Tibial nerve (tissue), 4 donors: ENCODE results near the gene SLC27A3. TPM values are rescaled to one million over a fixed set of nuclear protein-coding genes. Genes with fewer than 3 reads are reported as not detected.

ENCODE experiments used
- DNase-seq, 2 donors: peaks; one replicate each; pipeline ENCODE4 v3.0.0-alpha.2; 2019; ENCODE audit warnings: low spot score in 2 of 2
- H3K27ac ChIP-seq, 4 donors: fragments of 200-600 bp; sonication (generic) in 3 of 4; one replicate each; pipeline ENCODE4 v1.5.1; 2017 to 2019; ENCODE audit warnings: mild to moderate bottlenecking in 1 of 4
- H3K27me3 ChIP-seq, 2 donors: fragments of 200-600 bp; sonication (generic) in 1 of 2; one replicate each; pipeline versions ENCODE4 v1.5.1 to v1.6.0; 2017 to 2019
- H3K36me3 ChIP-seq, 3 donors: fragments of 200-600 bp; sonication (generic); one replicate each; pipeline ENCODE4 v1.5.1; 2018 to 2019
- H3K4me1 ChIP-seq, 4 donors: fragments of 200-600 bp; sonication (generic) in 3 of 4; one replicate each; pipeline ENCODE4 v1.5.1; 2017 to 2019
- H3K4me3 ChIP-seq, 4 donors: fragments of 200-600 bp; sonication (generic) in 3 of 4; one replicate each; pipeline ENCODE4 v1.5.1; 2017 to 2019; ENCODE audit warnings: mild to moderate bottlenecking in 1 of 4, moderate library complexity in 1 of 4
- H3K9me3 ChIP-seq, 4 donors: fragments of 200-600 bp; sonication (generic) in 3 of 4; one replicate each; pipeline ENCODE4 v1.5.1; 2017 to 2019
- CTCF ChIP-seq, 5 experiments: fragments of 200-600 bp in 3 of 5; fragments of 450-650 bp in 2 of 5; sonication (generic) in 3 of 5; IDR thresholded peaks; one replicate each; pipeline ENCODE4 v1.5.1; 2016 to 2019; ENCODE audit warnings: antibody characterized with exemption in 5 of 5, mild to moderate bottlenecking in 3 of 5, moderate library complexity in 2 of 5
- EP300 ChIP-seq, 2 donors: sonication (generic); formaldehyde crosslinking; IDR thresholded peaks; one replicate each; pipeline ENCODE4 v1.6.1; 2017; ENCODE audit warnings: antibody characterized with exemption in 2 of 2, mild to moderate bottlenecking in 1 of 2
- POLR2A ChIP-seq, 2 donors: fragments of 450-650 bp; IDR thresholded peaks; one replicate each; pipeline ENCODE4 v1.6.1; 2017; ENCODE audit warnings: antibody characterized with exemption in 2 of 2, mild to moderate bottlenecking in 2 of 2, moderate library complexity in 2 of 2
- WGBS, 2 donors: methylation state at CpG; one replicate each; pipeline ENCODE4 v1.1.5; 2018; 5-methylcytosine and 5-hydroxymethylcytosine counted together
- total RNA-seq, 4 donors: library from RNA; depleted of rRNA; stranded (reverse); fragments of >200 nt; gene quantifications; one replicate each; pipeline ENCODE4 v1.1.0, GENCODE V29; 2016

The SLC27A3 gene
- 10 to 100 TPM; 38.5 to 89.4 (median 59.2) TPM for total RNA-seq

- H3K36me3 ChIP-seq, result peaks cover 0 to 58% (median 0%) of the 10 kb centered on the region in 3 donors
- peak; percentile 69 to 79 for DNase-seq
- H3K4me1 ChIP-seq, result peaks cover 0 to 69% (median 29%) of the 10 kb centered on the region in 4 donors
- H3K27me3 ChIP-seq, result no peaks in the 10 kb centered on the region
- WGBS, 2 donors, result 0 to 3% methylated on average over 19 to 28 of the region's 35 CpGs
- peak within 1 kb of the TSS; percentile 35 to 89 (median 86) for H3K27ac ChIP-seq
- H3K9me3 ChIP-seq, result no peaks in the 10 kb centered on the region
- TF ChIP-seq CTCF (IDR thresholded peaks at IDR 0.05) (no peak), EP300 (IDR thresholded peaks at IDR 0.05) (peak in 1 of 2 donors; percentile 60), POLR2A (IDR thresholded peaks at IDR 0.05) (peak in 1 of 2 donors; percentile 17)
- peak within 1 kb of the TSS; percentile 65 to 96 (median 86) for H3K4me3 ChIP-seq
These were observed at the start of gene SLC27A3 for GRCh38 chr1:153774780-153775457. Gene SLC27A3 (plus strand): TSS chr1:153775407. CDS start chr1:153775498, 91 bp downstream.

GRCh38 chr1:153727463-153728304, 47.5 kb upstream of the SLC27A3 start, which contains the start of gene INTS3:
Gene INTS3 (plus strand): TSS chr1:153728050. CDS start chr1:153728635, 585 bp downstream.
- peak; percentile 98 to 99 for DNase-seq
- no peaks in the 10 kb centered on the region for H3K9me3 ChIP-seq
- no peaks in the 10 kb centered on the region for H3K36me3 ChIP-seq
- H3K4me3 ChIP-seq, result peak within 1 kb of the TSS; percentile 63 to 95 (median 82)
- no peaks in the 10 kb centered on the region for H3K27me3 ChIP-seq
- H3K4me1 ChIP-seq, result peaks cover 0 to 34% (median 10%) of the 10 kb centered on the region in 4 donors
- TF ChIP-seq CTCF (IDR thresholded peaks at IDR 0.05) (peak in 2 of 5 experiments; percentile 10 to 33), EP300 (IDR thresholded peaks at IDR 0.05) (peak; percentile 58 to 59), POLR2A (IDR thresholded peaks at IDR 0.05) (peak in 1 of 2 donors; percentile 41)
- peak within 1 kb of the TSS; percentile 87 to 99 (median 97) for H3K27ac ChIP-seq
- 0 to 1% methylated on average over 28 to 48 of the region's 49 CpGs for WGBS, 2 donors

GRCh38 chr1:153728305-153729066, 46.7 kb upstream of the SLC27A3 start:
- Histone ChIP-seq H3K27me3 (no peaks in the 10 kb centered on the region), H3K4me1 (peaks cover 0 to 34% (median 10%) of the 10 kb centered on the region in 4 donors), H3K9me3 (no peaks in the 10 kb centered on the region), H3K4me3 (peak overlapping the region; percentile 63 to 95 (median 82)), H3K27ac (peak overlapping the region; percentile 87 to 99 (median 97)), H3K36me3 (peaks cover 0 to 4% (median 0%) of the 10 kb centered on the region in 3 donors)
- TF ChIP-seq EP300 (IDR thresholded peaks at IDR 0.05) (no peak), CTCF (IDR thresholded peaks at IDR 0.05) (peak in 1 of 5 experiments; percentile 4), POLR2A (IDR thresholded peaks at IDR 0.05) (no peak)
- WGBS, 2 donors, result 0 to 2% methylated on average over 18 to 19 of the region's 19 CpGs
- peak in 1 of 2 donors; percentile 38 for DNase-seq

- Histone ChIP-seq H3K36me3 (peaks cover 0 to 23% (median 0%) of the 10 kb centered on the region in 3 donors), H3K9me3 (no peaks in the 10 kb centered on the region), H3K27me3 (no peaks in the 10 kb centered on the region), H3K4me1 (peaks cover 0 to 45% (median 10%) of the 10 kb centered on the region in 4 donors), H3K27ac (peak overlapping the region in 2 of 4 donors; percentile 23 to 99), H3K4me3 (no peak overlapping the region)
- TF ChIP-seq CTCF (IDR thresholded peaks at IDR 0.05), result no peak
- WGBS, 2 donors, result 33 to 38% methylated on average over 5 of the region's 5 CpGs
- no peak for DNase-seq
These were observed 44.7 kb upstream of the SLC27A3 start for GRCh38 chr1:153730468-153730988.
